HG03139 (cell line): ENCODE data around the gene ASB1.

Experiments used
- ATAC-seq: cut with Tn5 transposase; IDR thresholded peaks from one replicate; pipeline ENCODE4 v1.9.1; 2021; ENCODE audit not compliant: unreplicated experiment

Gene ASB1

GRCh38 chr2:238426568-238427434, at the start of gene ASB1:
Gene ASB1 (plus strand): TSS chr2:238426927. CDS start chr2:238427071, 144 bp downstream.
- peak; percentile 76 for ATAC-seq

- ATAC-seq, result no peak
Measured at GRCh38 chr2:238378230-238379095, 48.3 kb upstream of the ASB1 start.

GRCh38 chr2:238379096-238379810, 47.5 kb upstream of the ASB1 start:
- no peak for ATAC-seq

- ATAC-seq, result no peak
Measured at GRCh38 chr2:238380336-238380735, 46.4 kb upstream of the ASB1 start.

GRCh38 chr2:238380785-238381184, 45.9 kb upstream of the ASB1 start:
- no peak for ATAC-seq

- no peak for ATAC-seq
Measured at GRCh38 chr2:238381341-238382115, 45.2 kb upstream of the ASB1 start.

GRCh38 chr2:238382381-238382781, 44.3 kb upstream of the ASB1 start:
- no peak for ATAC-seq

GRCh38 chr2:238383135-238383534, 43.6 kb upstream of the ASB1 start:
- ATAC-seq, result no peak

GRCh38 chr2:238383743-238384380, 42.9 kb upstream of the ASB1 start:
- ATAC-seq, result no peak

GRCh38 chr2:238387332-238387731, 39.4 kb upstream of the ASB1 start:
- ATAC-seq, result no peak

GRCh38 chr2:238388794-238389193, 37.9 kb upstream of the ASB1 start:
- no peak for ATAC-seq

- no peak for ATAC-seq
Measured at GRCh38 chr2:238389988-238390589, 36.6 kb upstream of the ASB1 start.

GRCh38 chr2:238391042-238391689, 35.6 kb upstream of the ASB1 start:
- no peak for ATAC-seq

GRCh38 chr2:238396663-238397062, 30.1 kb upstream of the ASB1 start:
- ATAC-seq, result no peak

- no peak for ATAC-seq
Measured at GRCh38 chr2:238397356-238397755, 29.4 kb upstream of the ASB1 start.

GRCh38 chr2:238398577-238398976, 28.1 kb upstream of the ASB1 start:
- no peak for ATAC-seq

- ATAC-seq, result no peak
Measured at GRCh38 chr2:238399094-238399493, 27.6 kb upstream of the ASB1 start.

GRCh38 chr2:238401551-238401950, 25.2 kb upstream of the ASB1 start:
- no peak for ATAC-seq
